Smooth muscle cell (in vitro differentiated cells): Measurements from ENCODE around the gene C1QB. TPM values are rescaled to one million over a fixed set of nuclear protein-coding genes. Genes with fewer than 3 reads are reported as not detected.
"Not testable (repeated sequence)": the region's sequence is repeated elsewhere in the genome, so short reads cannot be mapped to it uniquely, and the experiment has no call there.

Experiments
- DNase-seq: peaks from one replicate; lab custom pipeline; 2025; ENCODE audit not compliant: unreplicated experiment; lab: John Stamatoyannopoulos, UW
- H2AFZ ChIP-seq: fragments of 200-600 bp; sonication (generic); 2 replicates; pipeline ENCODE4 v1.6.0; 2016; ENCODE audit warnings: antibody characterized with exemption, low read depth, mild to moderate bottlenecking
- H3F3A ChIP-seq: fragments of 200-600 bp; sonication (generic); 2 replicates; pipeline ENCODE4 v1.6.0; 2017; ENCODE audit warnings: antibody characterized with exemption, low read depth
- H3K27ac ChIP-seq: fragments of 200-600 bp; sonication (generic); 2 replicates; pipeline ENCODE4 v1.5.1; 2016; ENCODE audit warnings: low read depth, mild to moderate bottlenecking
- H3K27me3 ChIP-seq: fragments of 200-600 bp; sonication (generic); 2 replicates; pipeline ENCODE4 v1.6.1; 2016; ENCODE audit warnings: low read depth, mild to moderate bottlenecking
- H3K36me3 ChIP-seq: fragments of 200-600 bp; sonication (generic); 2 replicates; pipeline ENCODE4 v1.5.1; 2016; ENCODE audit warnings: low read depth
- H3K4me1 ChIP-seq: fragments of 200-600 bp; sonication (generic); 2 replicates; pipeline ENCODE4 v1.5.1; 2016; ENCODE audit warnings: low read depth
- H3K4me2 ChIP-seq: fragments of 200-600 bp; sonication (generic); 2 replicates; pipeline ENCODE4 v1.6.0; 2016; ENCODE audit warnings: mild to moderate bottlenecking
- H3K4me3 ChIP-seq: fragments of 200-600 bp; sonication (generic); 2 replicates; pipeline ENCODE4 v1.5.1; 2016; ENCODE audit warnings: mild to moderate bottlenecking
- H3K79me2 ChIP-seq: fragments of 200-600 bp; sonication (generic); 2 replicates; pipeline ENCODE4 v1.6.0; 2016; ENCODE audit warnings: low read depth, mild to moderate bottlenecking
- H3K9ac ChIP-seq: fragments of 200-600 bp; sonication (generic); 2 replicates; pipeline ENCODE4 v1.6.0; 2016; ENCODE audit warnings: low read depth
- H3K9me3 ChIP-seq: fragments of 200-600 bp; sonication (generic); replicated peaks from 2 replicates; pipeline ENCODE4 v1.5.1; 2016; ENCODE audit warnings: low read depth
- H4K20me1 ChIP-seq: fragments of 200-600 bp; sonication (generic); 2 replicates; pipeline ENCODE4 v1.6.0; 2016; ENCODE audit warnings: low read depth
- CTCF ChIP-seq: fragments of 200-600 bp; sonication (generic); IDR thresholded peaks from 2 replicates; pipeline ENCODE4 v1.5.1; 2017; ENCODE audit warnings: borderline replicate concordance, mild to moderate bottlenecking, antibody characterized with exemption; ENCODE audit not compliant: insufficient read depth, poor library complexity, severe bottlenecking
- WGBS: methylation state at CpG from one replicate; pipeline ENCODE4 v1.1.7; 2016; ENCODE audit warnings: low lambda C conversion rate; 5-methylcytosine and 5-hydroxymethylcytosine counted together
- polyA plus RNA-seq: library from polyadenylated mRNA; unstranded; fragments of >200 nt; fragmentation: Nextera tagmentation; extraction: Ambion mirVana; gene quantifications from 2 replicates; pipeline ENCODE4 v1.2.1, GENCODE V29; 2016
- total RNA-seq: library from RNA; depleted of rRNA; stranded (reverse); fragments of >200 nt; gene quantifications from 2 replicates; pipeline ENCODE4 v1.2.3, GENCODE V29; 2014

The C1QB gene
- total and polyA plus RNA-seq, 2 experiments from 2014 or later = not detected

- no peak for TF ChIP-seq CTCF
- no peaks in the 10 kb centered on the region for H3K36me3 ChIP-seq
Observed at GRCh38 chr1:22705586-22705985, 52.5 kb downstream of the C1QB start.

GRCh38 chr1:22706100-22706499, 53.1 kb downstream of the C1QB start:
- H3K9me3 ChIP-seq, H4K20me1 ChIP-seq, H3K4me3 ChIP-seq, H3K9ac ChIP-seq, H3K27ac ChIP-seq, H3F3A ChIP-seq, H3K4me1 ChIP-seq, H3K79me2 ChIP-seq, H3K4me2 ChIP-seq, H2AFZ ChIP-seq, DNase-seq, H3K36me3 ChIP-seq: not testable (repeated sequence)
- 100% methylated on average over 4 of the region's 4 CpGs for WGBS
- H3K27me3 ChIP-seq = peaks cover 42% of the 10 kb centered on the region

More at GRCh38 chr1:22705586-22705985, 52.5 kb downstream of the C1QB start:
- H3K79me2 ChIP-seq = no peaks in the 10 kb centered on the region
- DNase-seq = no peak
- no peak overlapping the region for H3K9ac ChIP-seq
- H3K4me2 ChIP-seq = no peak overlapping the region
- peaks cover 47% of the 10 kb centered on the region for H3K27me3 ChIP-seq
- H3K4me3 ChIP-seq = no peak overlapping the region
- H3K27ac ChIP-seq = no peak overlapping the region
- H2AFZ ChIP-seq = no peak overlapping the region
- no peaks in the 10 kb centered on the region for H4K20me1 ChIP-seq
- no peaks in the 10 kb centered on the region for H3K9me3 ChIP-seq
- no peaks in the 10 kb centered on the region for H3F3A ChIP-seq
- H3K4me1 ChIP-seq = no peaks in the 10 kb centered on the region

GRCh38 chr1:22708777-22709176, 55.7 kb downstream of the C1QB start:
- no peak overlapping the region for H3K4me3 ChIP-seq
- no peaks in the 10 kb centered on the region for H3F3A ChIP-seq
- H3K27ac ChIP-seq = no peak overlapping the region

GRCh38 chr1:22709227-22709626, 56.2 kb downstream of the C1QB start:
- Histone ChIP-seq H3K9ac (no peak overlapping the region), H3K9me3 (no peaks in the 10 kb centered on the region), H3K79me2 (no peaks in the 10 kb centered on the region), H4K20me1 (no peaks in the 10 kb centered on the region), H3F3A (no peaks in the 10 kb centered on the region), H3K27me3 (peaks cover 46% of the 10 kb centered on the region), H3K27ac (no peak overlapping the region), H3K4me3 (no peak overlapping the region), H2AFZ (no peak overlapping the region), H3K4me2 (no peak overlapping the region), H3K36me3 (no peaks in the 10 kb centered on the region), H3K4me1 (peaks cover 8% of the 10 kb centered on the region)
- WGBS = 57% methylated on average over 3 of the region's 3 CpGs
- no peak for DNase-seq
- TF ChIP-seq CTCF = peak; percentile 27

More at GRCh38 chr1:22708777-22709176, 55.7 kb downstream of the C1QB start:
- Histone ChIP-seq H4K20me1 (no peaks in the 10 kb centered on the region), H3K36me3 (no peaks in the 10 kb centered on the region), H3K79me2 (no peaks in the 10 kb centered on the region), H3K4me2 (no peak overlapping the region), H2AFZ (no peak overlapping the region), H3K27me3 (peaks cover 41% of the 10 kb centered on the region), H3K9ac (no peak overlapping the region), H3K9me3 (no peaks in the 10 kb centered on the region), H3K4me1 (peaks cover 8% of the 10 kb centered on the region)
- no peak for DNase-seq
- TF ChIP-seq CTCF = no peak
